ENCODE results near the gene SHOC2.

DNA sequence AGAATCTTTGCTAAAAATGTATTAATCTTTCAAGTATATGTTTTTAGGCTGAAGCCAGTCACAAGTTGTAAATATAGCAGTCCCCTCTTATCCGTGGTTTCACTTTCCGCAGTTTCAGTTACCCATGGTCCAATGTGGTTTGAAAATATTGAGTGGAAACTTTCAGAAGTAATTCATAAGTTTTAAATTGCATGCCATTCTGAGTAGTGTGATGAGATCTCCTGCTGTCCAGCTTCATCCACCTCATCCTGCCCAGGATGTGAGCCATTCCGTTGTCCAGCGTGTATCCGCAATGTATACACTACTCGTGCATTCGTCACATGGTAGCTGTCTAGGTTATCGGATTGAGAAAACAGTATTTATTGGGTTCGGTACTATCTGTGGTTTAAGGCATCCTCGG lies 35.5 kb upstream of the SHOC2 start:
- TF ChIP-seq, protein P1, sequence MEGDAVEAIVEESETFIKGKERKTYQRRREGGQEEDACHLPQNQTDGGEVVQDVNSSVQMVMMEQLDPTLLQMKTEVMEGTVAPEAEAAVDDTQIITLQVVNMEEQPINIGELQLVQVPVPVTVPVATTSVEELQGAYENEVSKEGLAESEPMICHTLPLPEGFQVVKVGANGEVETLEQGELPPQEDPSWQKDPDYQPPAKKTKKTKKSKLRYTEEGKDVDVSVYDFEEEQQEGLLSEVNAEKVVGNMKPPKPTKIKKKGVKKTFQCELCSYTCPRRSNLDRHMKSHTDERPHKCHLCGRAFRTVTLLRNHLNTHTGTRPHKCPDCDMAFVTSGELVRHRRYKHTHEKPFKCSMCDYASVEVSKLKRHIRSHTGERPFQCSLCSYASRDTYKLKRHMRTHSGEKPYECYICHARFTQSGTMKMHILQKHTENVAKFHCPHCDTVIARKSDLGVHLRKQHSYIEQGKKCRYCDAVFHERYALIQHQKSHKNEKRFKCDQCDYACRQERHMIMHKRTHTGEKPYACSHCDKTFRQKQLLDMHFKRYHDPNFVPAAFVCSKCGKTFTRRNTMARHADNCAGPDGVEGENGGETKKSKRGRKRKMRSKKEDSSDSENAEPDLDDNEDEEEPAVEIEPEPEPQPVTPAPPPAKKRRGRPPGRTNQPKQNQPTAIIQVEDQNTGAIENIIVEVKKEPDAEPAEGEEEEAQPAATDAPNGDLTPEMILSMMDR (conservative IDR thresholded peaks at IDR 0.05; ENCODE audit: low read depth in 2 of 2) = no peak
- TF ChIP-seq EZH2 (IDR thresholded peaks at IDR 0.05; ENCODE audit: low read depth, unreplicated experiment) = no peak
- TF ChIP-seq POLR2AphosphoS5 (IDR thresholded peaks at IDR 0.05; ENCODE audit: low read depth) = no peak
- no peak for TF ChIP-seq CREB1 (CRISPR knock-in tag; IDR thresholded peaks at IDR 0.05; ENCODE audit: low read depth)
- TF ChIP-seq, protein P2, sequence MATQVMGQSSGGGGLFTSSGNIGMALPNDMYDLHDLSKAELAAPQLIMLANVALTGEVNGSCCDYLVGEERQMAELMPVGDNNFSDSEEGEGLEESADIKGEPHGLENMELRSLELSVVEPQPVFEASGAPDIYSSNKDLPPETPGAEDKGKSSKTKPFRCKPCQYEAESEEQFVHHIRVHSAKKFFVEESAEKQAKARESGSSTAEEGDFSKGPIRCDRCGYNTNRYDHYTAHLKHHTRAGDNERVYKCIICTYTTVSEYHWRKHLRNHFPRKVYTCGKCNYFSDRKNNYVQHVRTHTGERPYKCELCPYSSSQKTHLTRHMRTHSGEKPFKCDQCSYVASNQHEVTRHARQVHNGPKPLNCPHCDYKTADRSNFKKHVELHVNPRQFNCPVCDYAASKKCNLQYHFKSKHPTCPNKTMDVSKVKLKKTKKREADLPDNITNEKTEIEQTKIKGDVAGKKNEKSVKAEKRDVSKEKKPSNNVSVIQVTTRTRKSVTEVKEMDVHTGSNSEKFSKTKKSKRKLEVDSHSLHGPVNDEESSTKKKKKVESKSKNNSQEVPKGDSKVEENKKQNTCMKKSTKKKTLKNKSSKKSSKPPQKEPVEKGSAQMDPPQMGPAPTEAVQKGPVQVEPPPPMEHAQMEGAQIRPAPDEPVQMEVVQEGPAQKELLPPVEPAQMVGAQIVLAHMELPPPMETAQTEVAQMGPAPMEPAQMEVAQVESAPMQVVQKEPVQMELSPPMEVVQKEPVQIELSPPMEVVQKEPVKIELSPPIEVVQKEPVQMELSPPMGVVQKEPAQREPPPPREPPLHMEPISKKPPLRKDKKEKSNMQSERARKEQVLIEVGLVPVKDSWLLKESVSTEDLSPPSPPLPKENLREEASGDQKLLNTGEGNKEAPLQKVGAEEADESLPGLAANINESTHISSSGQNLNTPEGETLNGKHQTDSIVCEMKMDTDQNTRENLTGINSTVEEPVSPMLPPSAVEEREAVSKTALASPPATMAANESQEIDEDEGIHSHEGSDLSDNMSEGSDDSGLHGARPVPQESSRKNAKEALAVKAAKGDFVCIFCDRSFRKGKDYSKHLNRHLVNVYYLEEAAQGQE (IDR thresholded peaks at IDR 0.05; ENCODE audit: unreplicated experiment) = no peak
- no peak for TF ChIP-seq JUNB (IDR thresholded peaks at IDR 0.05; ENCODE audit: unreplicated experiment)
- no peak for TF ChIP-seq STAT1 (IDR thresholded peaks at IDR 0.05; ENCODE audit: unreplicated experiment)
- no peak for TF ChIP-seq ZNF331 (CRISPR knock-in tag; IDR thresholded peaks at IDR 0.05; ENCODE audit: low read depth)
- TF ChIP-seq, protein P3, sequence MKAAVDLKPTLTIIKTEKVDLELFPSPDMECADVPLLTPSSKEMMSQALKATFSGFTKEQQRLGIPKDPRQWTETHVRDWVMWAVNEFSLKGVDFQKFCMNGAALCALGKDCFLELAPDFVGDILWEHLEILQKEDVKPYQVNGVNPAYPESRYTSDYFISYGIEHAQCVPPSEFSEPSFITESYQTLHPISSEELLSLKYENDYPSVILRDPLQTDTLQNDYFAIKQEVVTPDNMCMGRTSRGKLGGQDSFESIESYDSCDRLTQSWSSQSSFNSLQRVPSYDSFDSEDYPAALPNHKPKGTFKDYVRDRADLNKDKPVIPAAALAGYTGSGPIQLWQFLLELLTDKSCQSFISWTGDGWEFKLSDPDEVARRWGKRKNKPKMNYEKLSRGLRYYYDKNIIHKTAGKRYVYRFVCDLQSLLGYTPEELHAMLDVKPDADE (IDR thresholded peaks at IDR 0.05) = no peak
